ENCODE results near the gene NXPH1.

GRCh38 chr7:8747338-8747737 is 313.9 kb downstream of the NXPH1 start:
- TF ChIP-seq CBX5 (IDR thresholded peaks at IDR 0.05; ENCODE audit: borderline replicate concordance, low read depth), result no peak
- TF ChIP-seq SIN3A (IDR thresholded peaks at IDR 0.05; ENCODE audit: borderline replicate concordance in 2 of 2, control insufficient read depth in 1 of 2, low read depth in 2 of 2, low read length in 2 of 2), result no peak
